ENCODE results near the gene SMPD3. TPM values are rescaled to one million over a fixed set of nuclear protein-coding genes. Genes with fewer than 3 reads are reported as not detected.

SMPD3 gene
- total and polyA plus RNA-seq, 10 donors = 0.66 to 6.5 (median 1.9) TPM

- no peaks in the 10 kb centered on the region for H3K27me3 ChIP-seq (replicated peaks in 1 of 7)
- TF ChIP-seq POLR2A (IDR thresholded peaks at IDR 0.05) (no peak), CTCF (IDR thresholded peaks at IDR 0.05 in 8 of 11, conservative IDR thresholded peaks at IDR 0.05 in 3 of 11) (no peak), POLR2AphosphoS5 (IDR thresholded peaks at IDR 0.05) (no peak)
- 80 to 96% (median 91%) methylated on average over 3 of the region's 3 CpGs for WGBS, 5 donors
- H3K4me3 ChIP-seq = no peak overlapping the region
- no peak for DNase-seq
- no peaks in the 10 kb centered on the region for H3K36me3 ChIP-seq
- intact Hi-C loops (cut with DNase I; ENCODE audit: low total_unique reads) = no loop called here
- no peaks in the 10 kb centered on the region for H3K4me1 ChIP-seq
- peaks cover 0 to 8% (median 4%) of the 10 kb centered on the region in 8 donors for H3K9me3 ChIP-seq
- H3K27ac ChIP-seq = no peak overlapping the region
Measured at GRCh38 chr16:68458101-68458500, 9.8 kb upstream of the SMPD3 start.

- WGBS, 5 donors = 89 to 94% (median 94%) methylated on average over 3 of the region's 3 CpGs
- H3K4me1 ChIP-seq = no peaks in the 10 kb centered on the region
- DNase-seq = no peak
- no peaks in the 10 kb centered on the region for H3K9me3 ChIP-seq
- no peak overlapping the region for H3K4me3 ChIP-seq
- intact Hi-C loops (cut with DNase I; ENCODE audit: low total_unique reads) = no loop called here
- TF ChIP-seq CTCF (IDR thresholded peaks at IDR 0.05 in 8 of 11, conservative IDR thresholded peaks at IDR 0.05 in 3 of 11) (no peak), POLR2A (IDR thresholded peaks at IDR 0.05) (no peak), POLR2AphosphoS5 (IDR thresholded peaks at IDR 0.05) (no peak)
- no peak overlapping the region for H3K27ac ChIP-seq
- no peaks in the 10 kb centered on the region for H3K36me3 ChIP-seq
- no peaks in the 10 kb centered on the region for H3K27me3 ChIP-seq (replicated peaks in 1 of 7)
Measured at GRCh38 chr16:68455631-68456030, 7.3 kb upstream of the SMPD3 start.

- intact Hi-C loops (cut with DNase I; ENCODE audit: low total_unique reads) = no loop called here
- Histone ChIP-seq H3K4me3 (no peak overlapping the region), H3K9me3 (no peaks in the 10 kb centered on the region), H3K27ac (no peak overlapping the region), H3K36me3 (no peaks in the 10 kb centered on the region), H3K4me1 (no peaks in the 10 kb centered on the region), H3K27me3 (replicated peaks in 1 of 7) (no peaks in the 10 kb centered on the region)
- 72 to 83% (median 76%) methylated on average over 5 of the region's 5 CpGs for WGBS, 5 donors
- DNase-seq = no peak
- TF ChIP-seq CTCF (IDR thresholded peaks at IDR 0.05 in 8 of 11, conservative IDR thresholded peaks at IDR 0.05 in 3 of 11) (no peak), POLR2A (IDR thresholded peaks at IDR 0.05) (no peak), POLR2AphosphoS5 (IDR thresholded peaks at IDR 0.05) (no peak)
Measured at GRCh38 chr16:68454920-68455435, 6.7 kb upstream of the SMPD3 start.

GRCh38 chr16:68453816-68454215, 5.5 kb upstream of the SMPD3 start:
- no peaks in the 10 kb centered on the region for H3K27me3 ChIP-seq (replicated peaks in 1 of 7)
- H3K27ac ChIP-seq = no peak overlapping the region
- peaks cover 0 to 5% (median 2%) of the 10 kb centered on the region in 6 donors for H3K4me1 ChIP-seq
- TF ChIP-seq CTCF (IDR thresholded peaks at IDR 0.05 in 8 of 11, conservative IDR thresholded peaks at IDR 0.05 in 3 of 11) (no peak), POLR2A (IDR thresholded peaks at IDR 0.05) (no peak), POLR2AphosphoS5 (IDR thresholded peaks at IDR 0.05) (no peak)
- no peaks in the 10 kb centered on the region for H3K36me3 ChIP-seq
- no peak for DNase-seq
- WGBS, 5 donors = 87 to 98% (median 91%) methylated on average over 2 of the region's 2 CpGs
- intact Hi-C loops (cut with DNase I; ENCODE audit: low total_unique reads) = no loop called here
- no peaks in the 10 kb centered on the region for H3K9me3 ChIP-seq
- no peak overlapping the region for H3K4me3 ChIP-seq

Data from spleen (tissue), 11 donors.